Measurements from ENCODE around the gene SHISAL2B.
"Not testable (repeated sequence)": the region's sequence is repeated elsewhere in the genome, so short reads cannot be mapped to it uniquely, and the experiment has no call there.

The SHISAL2B gene

GRCh38 chr5:64700765-64701164, 10.5 kb downstream of the SHISAL2B start:
- no peak for DNase-seq (ENCODE audit: low read depth in 2 of 2)

GRCh38 chr5:64706074-64706473, 15.8 kb downstream of the SHISAL2B start:
- DNase-seq (ENCODE audit: low read depth in 2 of 2) = not testable (repeated sequence)

GRCh38 chr5:64707191-64707590, 16.9 kb downstream of the SHISAL2B start:
- no peak for DNase-seq (ENCODE audit: low read depth in 2 of 2)

GRCh38 chr5:64714495-64714894, 24.2 kb downstream of the SHISAL2B start:
- DNase-seq (ENCODE audit: low read depth in 2 of 2) = not testable (repeated sequence)

GRCh38 chr5:64722588-64722987, 32.3 kb downstream of the SHISAL2B start:
- DNase-seq (ENCODE audit: low read depth in 2 of 2) = no peak

- DNase-seq (ENCODE audit: low read depth in 2 of 2) = no peak
Measured at GRCh38 chr5:64727150-64727549, 36.8 kb downstream of the SHISAL2B start.

- no peak for DNase-seq (ENCODE audit: low read depth in 2 of 2)
Measured at GRCh38 chr5:64742411-64742810, 52.1 kb downstream of the SHISAL2B start.

- DNase-seq (ENCODE audit: low read depth in 2 of 2) = no peak
Measured at GRCh38 chr5:64742821-64743220, 52.5 kb downstream of the SHISAL2B start.

- DNase-seq (ENCODE audit: low read depth in 2 of 2) = no peak
Measured at GRCh38 chr5:64744914-64745313, 54.6 kb downstream of the SHISAL2B start.

- no peak for DNase-seq (ENCODE audit: low read depth in 2 of 2)
Measured at GRCh38 chr5:64746446-64746845, 56.1 kb downstream of the SHISAL2B start.

GRCh38 chr5:64749385-64749784, 59.1 kb downstream of the SHISAL2B start:
- DNase-seq (ENCODE audit: low read depth in 2 of 2) = no peak

- DNase-seq (ENCODE audit: low read depth in 2 of 2) = no peak
Measured at GRCh38 chr5:64754066-64754465, 63.8 kb downstream of the SHISAL2B start.

GRCh38 chr5:64758901-64759300, 68.6 kb downstream of the SHISAL2B start:
- no peak for DNase-seq (ENCODE audit: low read depth in 2 of 2)

- DNase-seq (ENCODE audit: low read depth in 2 of 2) = no peak
Measured at GRCh38 chr5:64759960-64760660, 69.8 kb downstream of the SHISAL2B start.

- no peak for DNase-seq (ENCODE audit: low read depth in 2 of 2)
Measured at GRCh38 chr5:64763948-64764503, 73.7 kb downstream of the SHISAL2B start.

GRCh38 chr5:64765804-64766504, 75.7 kb downstream of the SHISAL2B start:
- no peak for DNase-seq (ENCODE audit: low read depth in 2 of 2)

GRCh38 chr5:64766941-64767340, 76.6 kb downstream of the SHISAL2B start:
- no peak for DNase-seq (ENCODE audit: low read depth in 2 of 2)
